Activated CD8-positive, alpha-beta T cell treated with anti-CD3 and anti-CD28 coated beads, Interleukin-2, amount 10 ng/mL, durations not matched to agents 7 days and 5 days (primary cell): Measurements from ENCODE around the gene DCDC2B. TPM values are rescaled to one million over a fixed set of nuclear protein-coding genes. Genes with fewer than 3 reads are reported as not detected.
A peak's percentile ranks its signal among the peaks of the same experiment; 100 is the strongest.
"Not testable (repeated sequence)": the region's sequence is repeated elsewhere in the genome, so short reads cannot be mapped to it uniquely, and the experiment has no call there.

ENCODE experiments used
- ATAC-seq: fragments of 150-1000 bp; cut with Tn5 transposase; one replicate; pipeline ENCODE4 v1.10.0; 2021; ENCODE audit warnings: moderate library complexity
- CTCF ChIA-PET: fragments of 350-600 bp; sonication (Branson Sonifier 250); formaldehyde crosslinking; loops from one replicate; lab custom pipeline; 2021; ENCODE audit warnings: antibody characterized with exemption; lab: Charles Lee
- POLR2A ChIA-PET: fragments of 350-600 bp; sonication (Branson Sonifier 250); formaldehyde crosslinking; loops from one replicate; lab custom pipeline; 2021; ENCODE audit warnings: antibody characterized with exemption; lab: Charles Lee
- DNase-seq: peaks from one replicate; pipeline ENCODE4 v3.0.0-alpha.2; 2020
- H3K27ac Mint-ChIP-seq: one replicate; pipeline ENCODE4 v1.8.0; 2021; ENCODE audit warnings: mild to moderate bottlenecking, mixed read lengths
- H3K27me3 Mint-ChIP-seq: one replicate; pipeline ENCODE4 v1.8.0; 2021; ENCODE audit warnings: low read depth, mixed read lengths
- H3K36me3 Mint-ChIP-seq: one replicate; pipeline ENCODE4 v1.8.0; 2021; ENCODE audit warnings: low read depth, mixed read lengths
- H3K4me1 Mint-ChIP-seq: one replicate; pipeline ENCODE4 v1.8.0; 2021; ENCODE audit warnings: low read depth, mixed read lengths
- H3K4me3 Mint-ChIP-seq: one replicate; pipeline ENCODE4 v1.8.0; 2021; ENCODE audit warnings: mild to moderate bottlenecking, mixed read lengths
- H3K9me3 Mint-ChIP-seq: one replicate; pipeline ENCODE4 v1.8.0; 2022; ENCODE audit warnings: mixed read lengths; ENCODE audit not compliant: insufficient read depth
- total RNA-seq, 2 experiments: library from RNA; stranded (reverse); gene quantifications; one replicate each; pipeline ENCODE4 v1.2.3, GENCODE V29; 2021

Gene DCDC2B
- total RNA-seq = not detected

- no peak for DNase-seq
- ChIA-PET POLR2A (no interaction called here), CTCF (interaction anchor here (2.5 kb wide), 1 partner anchor 39 kb away, joined by 8 read pairs; the partner anchor contains the start of gene FAM167B)
- Mint-ChIP-seq H3K36me3 (peaks cover 23% of the 10 kb centered on the region), H3K4me3 (no peak within 1 kb of the TSS), H3K4me1 (peaks cover 28% of the 10 kb centered on the region), H3K9me3 (no peaks in the 10 kb centered on the region), H3K27ac (no peak within 1 kb of the TSS), H3K27me3 (no peaks in the 10 kb centered on the region)
- no peak for ATAC-seq
Observed at GRCh38 chr1:32208891-32209328, at the start of gene DCDC2B. Gene DCDC2B (plus strand): TSS chr1:32209089. CDS start chr1:32209094, 5 bp downstream.

DNA sequence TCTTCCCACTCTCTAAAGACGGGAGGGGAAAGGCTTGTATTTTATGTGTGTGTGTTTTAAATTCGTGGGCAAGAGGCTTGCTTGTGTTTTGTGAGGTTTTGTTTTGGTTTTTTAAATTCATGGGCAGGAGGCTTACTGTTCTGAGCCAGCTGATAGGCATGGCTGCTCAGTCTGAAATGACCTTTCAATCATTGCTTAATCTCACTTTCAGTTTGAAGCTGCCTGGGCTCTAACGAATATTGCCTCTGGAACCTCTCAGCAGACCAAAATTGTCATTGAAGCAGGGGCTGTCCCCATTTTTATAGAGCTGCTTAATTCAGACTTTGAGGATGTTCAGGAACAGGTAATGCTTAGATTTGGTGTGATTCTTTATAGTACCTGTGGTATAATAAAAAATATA, 49.7 kb upstream of the DCDC2B start:
- Mint-ChIP-seq H3K27me3 (no peaks in the 10 kb centered on the region), H3K36me3 (peaks cover 67% of the 10 kb centered on the region), H3K27ac (no peak overlapping the region), H3K9me3 (no peaks in the 10 kb centered on the region), H3K4me3 (no peak overlapping the region), H3K4me1 (no peaks in the 10 kb centered on the region)
- no peak for ATAC-seq
- no peak for DNase-seq
- ChIA-PET POLR2A (interaction anchor here (0.7 kb wide), 1 partner anchor 463 kb away, joined by 3 read pairs; no protein-coding TSS in a partner anchor), CTCF (no interaction called here)

- H3K36me3 Mint-ChIP-seq = peaks cover 56% of the 10 kb centered on the region
- DNase-seq (no peak), ATAC-seq (no peak)
- no peaks in the 10 kb centered on the region for H3K9me3 Mint-ChIP-seq
- H3K27me3 Mint-ChIP-seq = no peaks in the 10 kb centered on the region
- no peaks in the 10 kb centered on the region for H3K4me1 Mint-ChIP-seq
- H3K4me3 Mint-ChIP-seq = no peak overlapping the region
- no peak overlapping the region for H3K27ac Mint-ChIP-seq
- CTCF ChIA-PET = no interaction called here
- POLR2A ChIA-PET = no interaction called here
Observed at GRCh38 chr1:32163405-32163804, 45.5 kb upstream of the DCDC2B start.

GRCh38 chr1:32165633-32166032, 43.3 kb upstream of the DCDC2B start:
- H3K27me3 Mint-ChIP-seq, POLR2A ChIA-PET, H3K27ac Mint-ChIP-seq, H3K4me3 Mint-ChIP-seq, DNase-seq, CTCF ChIA-PET, H3K4me1 Mint-ChIP-seq, ATAC-seq, H3K9me3 Mint-ChIP-seq: not testable (repeated sequence)
- peaks cover 52% of the 10 kb centered on the region for H3K36me3 Mint-ChIP-seq

- ChIA-PET POLR2A (interaction anchor here (1.3 kb wide), 1 partner anchor 15 kb away, joined by 3 read pairs; no protein-coding TSS in a partner anchor), CTCF (no interaction called here)
- H3K9me3 Mint-ChIP-seq = no peaks in the 10 kb centered on the region
- no peak overlapping the region for H3K27ac Mint-ChIP-seq
- no peak overlapping the region for H3K4me3 Mint-ChIP-seq
- H3K36me3 Mint-ChIP-seq = peaks cover 57% of the 10 kb centered on the region
- DNase-seq (no peak), ATAC-seq (no peak)
- no peaks in the 10 kb centered on the region for H3K27me3 Mint-ChIP-seq
- peaks cover 18% of the 10 kb centered on the region for H3K4me1 Mint-ChIP-seq
Observed at GRCh38 chr1:32170991-32171390, 37.9 kb upstream of the DCDC2B start.

DNA sequence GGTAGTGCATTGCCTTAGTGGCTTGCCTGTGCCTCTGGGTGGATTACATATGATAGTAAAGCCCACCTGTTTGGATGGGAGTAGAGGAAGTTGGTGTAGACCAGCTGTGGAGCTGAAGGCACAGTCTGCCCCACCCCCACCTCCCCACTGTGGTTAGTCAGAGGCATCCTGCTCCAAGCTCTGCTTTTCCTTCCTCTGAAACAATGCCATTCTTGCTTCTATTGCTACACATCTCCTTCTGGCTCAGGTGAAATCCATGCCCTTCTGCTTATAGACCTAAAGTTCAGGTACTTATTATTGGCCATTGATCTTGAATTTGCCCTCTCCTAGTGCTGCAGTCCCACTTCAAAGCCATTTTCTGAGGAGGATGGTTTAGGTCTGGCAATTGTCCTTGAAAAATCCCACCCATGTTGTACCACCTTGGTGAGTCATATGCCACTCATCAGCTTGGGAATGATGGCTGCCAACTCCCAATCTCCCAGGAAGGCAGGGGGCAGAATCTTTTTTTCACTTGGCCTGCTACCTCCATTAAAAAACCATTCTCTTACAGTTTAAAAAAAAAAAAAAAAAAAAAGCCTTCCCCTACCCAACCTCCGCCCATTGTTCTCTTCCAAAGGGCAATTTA, 36.2 kb upstream of the DCDC2B start:
- peaks cover 18% of the 10 kb centered on the region for H3K4me1 Mint-ChIP-seq
- DNase-seq (no peak), ATAC-seq (no peak)
- peak overlapping the region; percentile 74 for H3K27ac Mint-ChIP-seq
- H3K36me3 Mint-ChIP-seq = peaks cover 53% of the 10 kb centered on the region
- ChIA-PET CTCF (interaction anchor here (0.6 kb wide), 2 partner anchors 118 to 199 kb away, joined by 3 read pairs; no protein-coding TSS in a partner anchor), POLR2A (interaction anchor here (1.3 kb wide), 1 partner anchor 13 kb away, joined by 3 read pairs; no protein-coding TSS in a partner anchor)
- H3K9me3 Mint-ChIP-seq = no peaks in the 10 kb centered on the region
- no peak overlapping the region for H3K4me3 Mint-ChIP-seq
- no peaks in the 10 kb centered on the region for H3K27me3 Mint-ChIP-seq

DNA sequence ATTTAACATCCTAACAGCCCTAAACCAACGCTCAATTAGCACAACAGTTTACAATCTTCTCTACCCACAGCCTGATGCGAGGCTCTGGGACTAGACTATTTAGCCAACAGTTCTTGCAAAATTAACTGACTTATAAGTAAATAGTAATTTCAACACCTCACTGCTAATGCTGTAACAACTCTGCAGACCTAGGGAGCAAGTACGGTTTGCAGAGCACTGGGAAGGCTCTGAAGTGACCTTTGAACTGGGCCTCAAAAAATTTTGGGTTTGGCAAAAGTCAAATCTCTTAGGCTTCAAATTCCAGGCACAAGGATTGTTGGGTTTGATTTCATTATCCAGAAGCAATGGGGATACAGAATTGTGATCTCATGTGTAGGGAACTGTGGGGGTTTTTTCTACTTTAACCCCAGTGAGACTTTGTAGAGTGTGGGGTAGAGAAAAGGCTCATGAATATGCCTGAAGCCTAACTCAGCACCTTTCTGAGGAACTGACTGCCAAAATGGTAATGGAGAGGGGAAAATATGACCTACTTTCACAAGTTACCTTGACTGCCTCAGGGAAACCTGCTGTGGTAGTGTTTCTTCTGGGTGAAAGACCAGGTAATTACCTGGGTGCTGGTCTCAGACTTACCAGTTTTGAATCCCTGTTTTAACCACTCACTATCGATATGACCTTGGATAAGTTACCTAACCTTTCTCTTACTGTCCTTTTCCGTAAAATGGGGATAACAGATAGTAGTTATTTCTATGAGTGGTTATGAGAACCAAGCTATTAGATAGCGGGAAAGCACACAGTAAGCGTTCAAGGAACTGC, 30.3 kb upstream of the DCDC2B start:
- ATAC-seq (no peak), DNase-seq (no peak)
- ChIA-PET POLR2A (interaction anchor here (0.7 to 2.5 kb wide), 10 partner anchors 9 to 216 kb away, joined by 3 to 20 read pairs (median 5); partner anchors contain the start of genes BSDC1, CCDC28B, FAM167B and KPNA6), CTCF (interaction anchor here (0.6 to 2.4 kb wide), 6 partner anchors 22 to 216 kb away, joined by 3 to 11 read pairs (median 6); partner anchors contain the start of genes BSDC1, CCDC28B, KPNA6 and TMEM39B)
- no peaks in the 10 kb centered on the region for H3K27me3 Mint-ChIP-seq
- H3K27ac Mint-ChIP-seq = peak overlapping the region; percentile 99
- peaks cover 43% of the 10 kb centered on the region for H3K36me3 Mint-ChIP-seq
- peaks cover 36% of the 10 kb centered on the region for H3K4me1 Mint-ChIP-seq
- peak overlapping the region; percentile 95 for H3K4me3 Mint-ChIP-seq
- H3K9me3 Mint-ChIP-seq = no peaks in the 10 kb centered on the region

DNA sequence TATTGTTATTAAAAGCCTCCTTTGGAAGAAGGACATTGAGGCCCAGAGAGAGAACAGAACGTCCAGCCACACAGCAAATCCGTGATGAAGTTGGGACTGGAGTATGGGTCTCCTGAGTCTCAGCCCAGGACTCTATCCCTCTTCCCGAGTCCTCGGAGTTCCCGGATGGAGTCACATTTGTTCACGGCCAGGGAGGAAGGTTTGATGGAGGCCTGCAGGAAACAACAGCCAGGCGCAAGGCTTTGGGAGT, 29.8 kb upstream of the DCDC2B start:
- no peaks in the 10 kb centered on the region for H3K27me3 Mint-ChIP-seq
- peak overlapping the region; percentile 99 for H3K27ac Mint-ChIP-seq
- DNase-seq = no peak
- ChIA-PET POLR2A (interaction anchor here (0.6 to 2.5 kb wide), 11 partner anchors 9 to 215 kb away, joined by 3 to 20 read pairs (median 4); partner anchors contain the start of genes BSDC1, CCDC28B, FAM167B and KPNA6), CTCF (interaction anchor here (0.6 to 2.4 kb wide), 6 partner anchors 21 to 215 kb away, joined by 3 to 11 read pairs (median 6); partner anchors contain the start of genes BSDC1, CCDC28B, KPNA6 and TMEM39B)
- no peaks in the 10 kb centered on the region for H3K9me3 Mint-ChIP-seq
- peak overlapping the region; percentile 95 for H3K4me3 Mint-ChIP-seq
- peaks cover 40% of the 10 kb centered on the region for H3K4me1 Mint-ChIP-seq
- ATAC-seq = no peak
- H3K36me3 Mint-ChIP-seq = peaks cover 47% of the 10 kb centered on the region

DNA sequence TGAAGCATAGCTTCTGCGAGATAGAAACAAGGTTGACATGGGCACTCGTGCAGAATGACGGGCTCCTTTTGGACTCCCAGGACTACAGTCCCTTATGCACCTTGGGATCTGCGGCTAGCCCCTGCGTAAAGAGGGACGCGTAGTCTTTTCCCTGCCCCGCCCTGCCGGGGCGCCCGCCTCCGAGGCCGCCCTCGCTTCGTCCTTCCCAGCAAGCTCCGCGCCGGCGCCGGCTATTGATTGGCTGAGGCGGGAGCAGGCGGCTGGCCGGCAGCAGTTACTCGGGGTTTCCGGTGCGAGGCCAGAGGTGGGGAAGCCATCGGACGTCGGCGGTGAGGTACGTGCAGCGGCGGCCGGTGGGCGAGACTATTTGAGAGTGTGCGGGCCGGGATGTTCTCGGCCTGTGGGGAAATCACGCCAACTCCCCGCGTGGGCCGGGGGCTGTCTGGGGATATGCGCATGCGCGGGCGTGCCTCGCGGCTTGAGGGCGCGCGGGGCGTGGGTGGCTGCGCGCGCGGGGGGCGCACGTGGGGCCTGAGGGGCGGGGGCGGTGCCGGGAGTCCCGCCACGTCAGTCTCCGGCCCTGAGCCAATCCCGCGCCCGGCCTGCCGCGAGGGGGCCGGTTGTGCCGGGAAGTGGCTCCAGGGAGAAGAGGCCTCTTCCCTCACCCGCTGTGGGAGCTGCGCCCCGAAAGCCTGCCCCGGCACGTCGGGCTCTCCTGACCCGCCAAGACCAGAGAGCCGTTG, 29.3 kb upstream of the DCDC2B start, which contains the start of gene TXLNA:
TXLNA (plus strand) TSS at position 233 of the 743 bp plus-strand sequence. CDS start 671 bp downstream, outside the sequence.
- DNase-seq (peak; percentile 93), ATAC-seq (peak; percentile 91)
- no peaks in the 10 kb centered on the region for H3K27me3 Mint-ChIP-seq
- no peaks in the 10 kb centered on the region for H3K9me3 Mint-ChIP-seq
- peak within 1 kb of the TSS; percentile 95 for H3K4me3 Mint-ChIP-seq
- ChIA-PET POLR2A (interaction anchor here (0.5 to 2.5 kb wide), 17 partner anchors 10 to 215 kb away, joined by 3 to 20 read pairs (median 4); partner anchors contain the start of genes BSDC1, CCDC28B, FAM167B and IQCC), CTCF (interaction anchor here (0.6 to 2.4 kb wide), 7 partner anchors 21 to 215 kb away, joined by 3 to 11 read pairs (median 6); partner anchors contain the start of genes BSDC1, CCDC28B, HDAC1 and KPNA6)
- peaks cover 48% of the 10 kb centered on the region for H3K36me3 Mint-ChIP-seq
- H3K27ac Mint-ChIP-seq = peak within 1 kb of the TSS; percentile 99
- peaks cover 45% of the 10 kb centered on the region for H3K4me1 Mint-ChIP-seq

DNA sequence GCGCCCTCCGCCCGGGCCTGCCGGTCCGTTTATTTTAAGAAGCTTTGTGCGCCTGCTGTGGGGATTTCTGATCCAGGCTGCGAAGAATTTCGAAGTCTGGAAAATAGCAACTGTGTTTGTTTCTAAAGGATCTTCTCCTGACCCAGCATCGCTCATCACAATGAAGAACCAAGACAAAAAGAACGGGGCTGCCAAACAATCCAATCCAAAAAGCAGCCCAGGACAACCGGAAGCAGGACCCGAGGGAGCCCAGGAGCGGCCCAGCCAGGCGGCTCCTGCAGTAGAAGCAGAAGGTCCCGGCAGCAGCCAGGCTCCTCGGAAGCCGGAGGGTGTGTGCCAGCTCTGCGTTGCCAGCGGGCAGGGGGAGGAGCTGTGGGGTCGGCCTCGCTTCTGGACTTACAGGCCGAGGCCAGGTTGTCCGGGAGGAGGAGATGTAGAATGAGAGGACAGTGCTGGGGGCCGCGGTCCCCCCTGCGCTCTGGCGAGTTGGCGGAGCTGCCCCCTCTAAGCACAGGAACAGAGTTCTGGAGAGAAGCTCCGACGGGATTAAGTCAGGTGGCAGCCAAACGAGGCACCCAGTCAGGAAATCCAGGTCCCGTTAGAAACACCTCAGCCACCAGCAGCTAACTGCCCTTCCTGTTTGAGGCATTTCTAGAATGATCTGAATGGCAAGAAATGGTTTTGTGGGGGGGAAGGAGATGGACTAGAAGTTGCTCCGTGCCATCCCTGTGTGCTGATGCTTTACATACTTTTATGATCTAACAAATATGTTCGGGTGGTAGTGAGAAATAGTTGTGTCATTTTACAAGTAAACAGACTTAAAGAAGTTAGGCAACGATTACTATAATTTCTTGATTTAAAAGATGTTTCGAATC, 28.5 kb upstream of the DCDC2B start:
- peak overlapping the region; percentile 99 for H3K27ac Mint-ChIP-seq
- H3K4me1 Mint-ChIP-seq = peaks cover 50% of the 10 kb centered on the region
- no peaks in the 10 kb centered on the region for H3K9me3 Mint-ChIP-seq
- H3K36me3 Mint-ChIP-seq = peaks cover 53% of the 10 kb centered on the region
- peak overlapping the region; percentile 95 for H3K4me3 Mint-ChIP-seq
- ChIA-PET CTCF (interaction anchor here (0.9 to 2.4 kb wide), 5 partner anchors 20 to 111 kb away, joined by 4 to 11 read pairs (median 6); partner anchors contain the start of genes CCDC28B, HDAC1 and TMEM39B), POLR2A (interaction anchor here (0.6 to 2.5 kb wide), 13 partner anchors 12 to 165 kb away, joined by 3 to 20 read pairs (median 6); partner anchors contain the start of genes CCDC28B, FAM167B, IQCC and KPNA6)
- DNase-seq (peak; percentile 50), ATAC-seq (peak; percentile 32)
- no peaks in the 10 kb centered on the region for H3K27me3 Mint-ChIP-seq
